ENCODE measurements around the gene ACP1. TPM values are rescaled to one million over a fixed set of nuclear protein-coding genes. Genes with fewer than 3 reads are reported as not detected.

ACP1 gene
- total RNA-seq (2022; extraction: Qiagen RNA extraction; ENCODE audit: low read depth): 191 to 233 TPM (median 201 TPM) in 5 replicates

GRCh38 chr2:264493-265468 is at the start of gene ACP1:
ACP1 (plus strand) TSS chr2:264947; CDS start chr2:264965, 18 bp downstream.

GRCh38 chr2:263774-264492 is 814 bp upstream of the ACP1 start, which contains the start of gene SH3YL1:
SH3YL1 (minus strand) TSS chr2:264032; CDS start chr2:263984, 48 bp downstream.

GRCh38 chr2:287911-288757 is 23.4 kb downstream of the ACP1 start, which contains the start of gene ALKAL2:
ALKAL2 (minus strand) TSS chr2:288091; CDS start chr2:287835, 256 bp downstream.

Other genes with a start within 250 kb of the ACP1 start
- gene FAM110C, start 218.4 kb upstream of the ACP1 start, total RNA-seq (2022; extraction: Qiagen RNA extraction; ENCODE audit: low read depth): 0.06 to 0.26 TPM (median 0.14 TPM) in 5 replicates
- 8.0 to 11.8 TPM (median 8.7 TPM) in 5 replicates for gene SH3YL1, start 915 bp upstream of the ACP1 start, total RNA-seq (2022; extraction: Qiagen RNA extraction; ENCODE audit: low read depth)
- gene ALKAL2, start 23.1 kb downstream of the ACP1 start, total RNA-seq (2022; extraction: Qiagen RNA extraction; ENCODE audit: low read depth): not detected in 5 replicates

Data from A549 treated with DMSO at 1 μM for 4 hours (cell line).